ENCODE results near the gene SSTR5.

Gene SSTR5

GRCh38 chr16:1117176-1117900 lies 44.8 kb downstream of the SSTR5 start:
- no peak overlapping the region for H3K4me3 ChIP-seq (ENCODE audit: low read depth, low read length)
- POLR2A ChIA-PET = no interaction called here
- TF ChIP-seq CTCF (IDR thresholded peaks at IDR 0.05; ENCODE audit: insufficient read depth, low read length, missing control alignments) = no peak
- CTCF ChIA-PET = no interaction called here
- DNase-seq (ENCODE audit: low read depth, low spot score) = no peak

- ChIA-PET CTCF (no interaction called here), POLR2A (no interaction called here)
- H3K4me3 ChIP-seq (ENCODE audit: low read depth, low read length) = no peak overlapping the region
- TF ChIP-seq CTCF (IDR thresholded peaks at IDR 0.05; ENCODE audit: insufficient read depth, low read length, missing control alignments) = no peak
- DNase-seq (ENCODE audit: low read depth, low spot score) = no peak
Observed at GRCh38 chr16:1117926-1118325, 45.4 kb downstream of the SSTR5 start.

- no peak for DNase-seq (ENCODE audit: low read depth, low spot score)
- ChIA-PET POLR2A (no interaction called here), CTCF (interaction anchor here (1.0 kb wide), 1 partner anchor 32 kb away, joined by 3 read pairs; no protein-coding TSS in a partner anchor)
- no peak for TF ChIP-seq CTCF (IDR thresholded peaks at IDR 0.05; ENCODE audit: insufficient read depth, low read length, missing control alignments)
- H3K4me3 ChIP-seq (ENCODE audit: low read depth, low read length) = no peak overlapping the region
Observed at GRCh38 chr16:1119129-1119528, 46.6 kb downstream of the SSTR5 start.

GRCh38 chr16:1119766-1120576 lies 47.4 kb downstream of the SSTR5 start:
- POLR2A ChIA-PET = no interaction called here
- CTCF ChIA-PET = no interaction called here
- no peak for DNase-seq (ENCODE audit: low read depth, low spot score)
- H3K4me3 ChIP-seq (ENCODE audit: low read depth, low read length) = no peak overlapping the region
- no peak for TF ChIP-seq CTCF (IDR thresholded peaks at IDR 0.05; ENCODE audit: insufficient read depth, low read length, missing control alignments)

- TF ChIP-seq CTCF (IDR thresholded peaks at IDR 0.05; ENCODE audit: insufficient read depth, low read length, missing control alignments) = no peak
- no peak overlapping the region for H3K4me3 ChIP-seq (ENCODE audit: low read depth, low read length)
- no peak for DNase-seq (ENCODE audit: low read depth, low spot score)
- ChIA-PET CTCF (no interaction called here), POLR2A (no interaction called here)
Observed at GRCh38 chr16:1120577-1120941, 48.0 kb downstream of the SSTR5 start.

- no peak overlapping the region for H3K4me3 ChIP-seq (ENCODE audit: low read depth, low read length)
- POLR2A ChIA-PET = no interaction called here
- TF ChIP-seq CTCF (IDR thresholded peaks at IDR 0.05; ENCODE audit: insufficient read depth, low read length, missing control alignments) = no peak
- CTCF ChIA-PET = no interaction called here
- no peak for DNase-seq (ENCODE audit: low read depth, low spot score)
Observed at GRCh38 chr16:1121009-1121408, 48.5 kb downstream of the SSTR5 start.
